Esophagus muscularis mucosa (tissue), 3 donors: ENCODE data around the gene SPACA5.

Source experiments
- POLR2A ChIP-seq: fragments of 450-650 bp; IDR thresholded peaks from one replicate; pipeline ENCODE4 v1.6.1; 2017; ENCODE audit warnings: antibody characterized with exemption, moderate library complexity, mild to moderate bottlenecking, low read depth
- TF ChIP-seq, protein P1 (sequence below), 3 experiments: fragments of 200-600 bp in 2 of 3; fragments of 450-650 bp in 1 of 3; sonication (generic) in 2 of 3; IDR thresholded peaks; one replicate each; pipeline ENCODE4 v1.5.1; 2017 to 2019; ENCODE audit warnings: antibody characterized with exemption in 3 of 3, mild to moderate bottlenecking in 2 of 3, moderate library complexity in 1 of 3

- TF ChIP-seq, protein P1, sequence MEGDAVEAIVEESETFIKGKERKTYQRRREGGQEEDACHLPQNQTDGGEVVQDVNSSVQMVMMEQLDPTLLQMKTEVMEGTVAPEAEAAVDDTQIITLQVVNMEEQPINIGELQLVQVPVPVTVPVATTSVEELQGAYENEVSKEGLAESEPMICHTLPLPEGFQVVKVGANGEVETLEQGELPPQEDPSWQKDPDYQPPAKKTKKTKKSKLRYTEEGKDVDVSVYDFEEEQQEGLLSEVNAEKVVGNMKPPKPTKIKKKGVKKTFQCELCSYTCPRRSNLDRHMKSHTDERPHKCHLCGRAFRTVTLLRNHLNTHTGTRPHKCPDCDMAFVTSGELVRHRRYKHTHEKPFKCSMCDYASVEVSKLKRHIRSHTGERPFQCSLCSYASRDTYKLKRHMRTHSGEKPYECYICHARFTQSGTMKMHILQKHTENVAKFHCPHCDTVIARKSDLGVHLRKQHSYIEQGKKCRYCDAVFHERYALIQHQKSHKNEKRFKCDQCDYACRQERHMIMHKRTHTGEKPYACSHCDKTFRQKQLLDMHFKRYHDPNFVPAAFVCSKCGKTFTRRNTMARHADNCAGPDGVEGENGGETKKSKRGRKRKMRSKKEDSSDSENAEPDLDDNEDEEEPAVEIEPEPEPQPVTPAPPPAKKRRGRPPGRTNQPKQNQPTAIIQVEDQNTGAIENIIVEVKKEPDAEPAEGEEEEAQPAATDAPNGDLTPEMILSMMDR (IDR thresholded peaks at IDR 0.05), result no peak
- no peak for TF ChIP-seq POLR2A
Measured at GRCh38 chrX:48046846-48047245, 40.1 kb downstream of the SPACA5 start.
